SK-N-SH treated with all-trans-retinoic acid at 6 μM for 48 hours (cell line): ENCODE measurements around the gene ZFP92.

Experiments used
- ATAC-seq: fragments of 200-7000 bp; cut with Tn5 transposase; 3 replicates; pipeline ENCODE4 v1.9.1; 2020; ENCODE audit warnings: mild to moderate bottlenecking, moderate library complexity
- ARNTL ChIP-seq: fragments of 450-650 bp; formaldehyde crosslinking; IDR thresholded peaks from 2 replicates; pipeline ENCODE4 v1.5.0; 2020; ENCODE audit warnings: low read depth, mild to moderate bottlenecking, moderate library complexity, borderline replicate concordance
- BACH2 ChIP-seq: fragments of 250-450 bp; sonication (Bioruptor Pico); IDR thresholded peaks from 2 replicates; pipeline ENCODE4 v1.9.0; 2021; ENCODE audit warnings: mild to moderate bottlenecking, borderline replicate concordance
- CREB5 ChIP-seq: fragments of 250-450 bp; sonication (Bioruptor Pico); IDR thresholded peaks from 2 replicates; pipeline ENCODE4 v1.5.1; 2020; ENCODE audit warnings: low read depth, mild to moderate bottlenecking, moderate library complexity
- CSDC2 ChIP-seq: fragments of 250-450 bp; sonication (Bioruptor Pico); IDR thresholded peaks from 2 replicates; pipeline ENCODE4 v1.5.0; 2020; ENCODE audit warnings: mild to moderate bottlenecking, moderate library complexity
- CSRNP3 ChIP-seq: fragments of 250-450 bp; sonication (Bioruptor Pico); IDR thresholded peaks from 2 replicates; pipeline ENCODE4 v1.5.1; 2021; ENCODE audit warnings: mild to moderate bottlenecking, moderate library complexity
- GLIS3 ChIP-seq: fragments of 250-450 bp; sonication (Bioruptor Pico); IDR thresholded peaks from 2 replicates; pipeline ENCODE4 v1.5.0; 2020; ENCODE audit warnings: mild to moderate bottlenecking, moderate library complexity
- ISL1 ChIP-seq: fragments of 250-450 bp; sonication (Bioruptor Pico); IDR thresholded peaks from 2 replicates; pipeline ENCODE4 v2.1.2; 2022; ENCODE audit warnings: mild to moderate bottlenecking, moderate library complexity
- OSR1 ChIP-seq: fragments of 250-450 bp; sonication (Bioruptor Pico); IDR thresholded peaks from 2 replicates; pipeline ENCODE4 v1.8.0; 2022; ENCODE audit warnings: moderate library complexity, mild to moderate bottlenecking, inconsistent platforms
- PPARA ChIP-seq: fragments of 250-450 bp; sonication (Bioruptor Pico); IDR thresholded peaks from 2 replicates; pipeline ENCODE4 v1.5.0; 2020; ENCODE audit warnings: mild to moderate bottlenecking, borderline replicate concordance
- SNAI2 ChIP-seq: fragments of 250-450 bp; sonication (Bioruptor Pico); IDR thresholded peaks from 2 replicates; pipeline ENCODE4 v1.5.0; 2020; ENCODE audit warnings: mild to moderate bottlenecking, moderate library complexity
- TCF4 ChIP-seq: fragments of 250-450 bp; sonication (Bioruptor Pico); IDR thresholded peaks from 2 replicates; pipeline ENCODE4 v1.8.0; 2021; ENCODE audit warnings: mild to moderate bottlenecking, moderate library complexity, borderline replicate concordance
- TOX ChIP-seq: fragments of 250-450 bp; sonication (Bioruptor Pico); IDR thresholded peaks from 2 replicates; pipeline ENCODE4 v1.8.0; 2021; ENCODE audit warnings: mild to moderate bottlenecking, moderate library complexity, borderline replicate concordance
- ZC3H10 ChIP-seq: fragments of 250-450 bp; sonication (Bioruptor Pico); IDR thresholded peaks from 2 replicates; pipeline ENCODE4 v1.5.1; 2021; ENCODE audit warnings: mild to moderate bottlenecking, moderate library complexity
- ZFP3 ChIP-seq: fragments of 250-450 bp; sonication (Bioruptor Pico); IDR thresholded peaks from 2 replicates; pipeline ENCODE4 v1.5.0; 2020; ENCODE audit warnings: mild to moderate bottlenecking, moderate library complexity
- ZFP30 ChIP-seq: fragments of 450-650 bp; formaldehyde crosslinking; IDR thresholded peaks from 2 replicates; pipeline ENCODE4 v1.5.0; 2022; ENCODE audit warnings: mild to moderate bottlenecking, moderate library complexity
- ZNF70 ChIP-seq: fragments of 450-650 bp; formaldehyde crosslinking; IDR thresholded peaks from 2 replicates; pipeline ENCODE4 v1.5.0; 2020; ENCODE audit warnings: mild to moderate bottlenecking, moderate library complexity
- ZNF8 ChIP-seq: fragments of 450-650 bp; formaldehyde crosslinking; IDR thresholded peaks from 2 replicates; pipeline ENCODE4 v1.5.0; 2020; ENCODE audit warnings: mild to moderate bottlenecking, moderate library complexity
- TF ChIP-seq, protein P1 (sequence below): fragments of 250-450 bp; sonication (Bioruptor Pico); IDR thresholded peaks from 2 replicates; pipeline ENCODE4 v1.8.0; 2020; ENCODE audit warnings: mild to moderate bottlenecking, moderate library complexity, borderline replicate concordance
- TF ChIP-seq, protein P2 (sequence below): fragments of 250-450 bp; sonication (Bioruptor Pico); IDR thresholded peaks from 2 replicates; pipeline ENCODE4 v1.8.0; 2021; ENCODE audit warnings: low read depth, mild to moderate bottlenecking, moderate library complexity, borderline replicate concordance

Gene ZFP92

DNA sequence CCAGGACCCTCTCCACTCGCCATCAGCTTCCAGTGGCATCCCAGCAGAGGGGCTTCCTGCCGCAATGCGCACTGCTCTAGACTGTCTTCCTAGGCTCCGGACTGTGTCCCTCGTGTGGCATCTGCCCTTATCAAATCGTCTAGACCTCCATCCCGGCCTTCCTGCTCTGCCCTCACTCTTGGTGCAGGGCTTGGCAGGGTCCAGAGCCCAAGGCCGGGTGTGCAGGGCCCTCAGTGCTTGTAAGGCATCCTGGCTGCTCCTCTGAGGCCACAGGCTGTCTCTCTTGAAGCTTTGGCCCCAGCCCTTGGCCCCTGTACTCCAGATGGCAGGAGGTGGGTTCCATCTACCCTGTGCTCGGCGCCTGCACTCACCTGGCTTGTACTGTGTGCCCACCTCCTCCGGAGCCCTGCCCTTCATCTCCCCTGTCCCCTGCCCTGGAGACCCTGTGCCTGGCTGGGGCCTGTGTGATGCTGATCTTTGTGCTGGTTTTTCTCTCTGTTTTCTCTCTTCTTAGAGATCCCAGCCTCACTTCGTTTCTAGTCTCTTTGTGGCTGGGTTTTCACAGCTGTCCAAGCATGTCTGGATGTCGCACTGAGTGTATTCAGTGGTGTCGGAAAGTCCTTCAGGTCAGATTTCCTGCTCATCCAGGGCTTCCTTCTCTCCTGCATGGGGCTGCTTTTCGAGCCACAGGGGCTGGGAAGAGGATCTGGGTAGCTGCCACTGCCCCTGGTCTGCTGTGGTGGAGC is 38.3 kb downstream of the ZFP92 start:
- ATAC-seq: no peak

GRCh38 chrX:153450114-153450948 is 39.1 kb downstream of the ZFP92 start:
- ATAC-seq: no peak
- TF ChIP-seq CSRNP3 (CRISPR knock-in tag) (no peak), ZFP3 (CRISPR knock-in tag) (no peak), TCF4 (no peak), CSDC2 (CRISPR knock-in tag) (no peak), ARNTL (CRISPR knock-in tag) (no peak), TOX (no peak), GLIS3 (CRISPR knock-in tag) (no peak), ZC3H10 (CRISPR knock-in tag) (no peak), ZFP30 (CRISPR knock-in tag) (no peak), OSR1 (no peak), CREB5 (CRISPR knock-in tag) (no peak), ISL1 (CRISPR knock-in tag) (no peak), SNAI2 (CRISPR knock-in tag) (no peak), ZNF70 (CRISPR knock-in tag) (no peak)
- TF ChIP-seq, protein P1, sequence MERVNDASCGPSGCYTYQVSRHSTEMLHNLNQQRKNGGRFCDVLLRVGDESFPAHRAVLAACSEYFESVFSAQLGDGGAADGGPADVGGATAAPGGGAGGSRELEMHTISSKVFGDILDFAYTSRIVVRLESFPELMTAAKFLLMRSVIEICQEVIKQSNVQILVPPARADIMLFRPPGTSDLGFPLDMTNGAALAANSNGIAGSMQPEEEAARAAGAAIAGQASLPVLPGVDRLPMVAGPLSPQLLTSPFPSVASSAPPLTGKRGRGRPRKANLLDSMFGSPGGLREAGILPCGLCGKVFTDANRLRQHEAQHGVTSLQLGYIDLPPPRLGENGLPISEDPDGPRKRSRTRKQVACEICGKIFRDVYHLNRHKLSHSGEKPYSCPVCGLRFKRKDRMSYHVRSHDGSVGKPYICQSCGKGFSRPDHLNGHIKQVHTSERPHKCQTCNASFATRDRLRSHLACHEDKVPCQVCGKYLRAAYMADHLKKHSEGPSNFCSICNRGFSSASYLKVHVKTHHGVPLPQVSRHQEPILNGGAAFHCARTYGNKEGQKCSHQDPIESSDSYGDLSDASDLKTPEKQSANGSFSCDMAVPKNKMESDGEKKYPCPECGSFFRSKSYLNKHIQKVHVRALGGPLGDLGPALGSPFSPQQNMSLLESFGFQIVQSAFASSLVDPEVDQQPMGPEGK (CRISPR knock-in tag): no peak
- TF ChIP-seq, protein P2, sequence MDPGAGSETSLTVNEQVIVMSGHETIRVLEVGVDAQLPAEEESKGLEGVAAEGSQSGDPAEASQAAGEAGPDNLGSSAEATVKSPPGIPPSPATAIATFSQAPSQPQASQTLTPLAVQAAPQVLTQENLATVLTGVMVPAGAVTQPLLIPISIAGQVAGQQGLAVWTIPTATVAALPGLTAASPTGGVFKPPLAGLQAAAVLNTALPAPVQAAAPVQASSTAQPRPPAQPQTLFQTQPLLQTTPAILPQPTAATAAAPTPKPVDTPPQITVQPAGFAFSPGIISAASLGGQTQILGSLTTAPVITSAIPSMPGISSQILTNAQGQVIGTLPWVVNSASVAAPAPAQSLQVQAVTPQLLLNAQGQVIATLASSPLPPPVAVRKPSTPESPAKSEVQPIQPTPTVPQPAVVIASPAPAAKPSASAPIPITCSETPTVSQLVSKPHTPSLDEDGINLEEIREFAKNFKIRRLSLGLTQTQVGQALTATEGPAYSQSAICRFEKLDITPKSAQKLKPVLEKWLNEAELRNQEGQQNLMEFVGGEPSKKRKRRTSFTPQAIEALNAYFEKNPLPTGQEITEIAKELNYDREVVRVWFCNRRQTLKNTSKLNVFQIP (CRISPR knock-in tag): no peak

More for the DNA sequence above, 38.3 kb downstream of the ZFP92 start:
- TF ChIP-seq PPARA (CRISPR knock-in tag) (no peak), ZFP30 (CRISPR knock-in tag) (no peak), GLIS3 (CRISPR knock-in tag) (no peak), BACH2 (CRISPR knock-in tag) (no peak), CSRNP3 (CRISPR knock-in tag) (no peak), ZC3H10 (CRISPR knock-in tag) (no peak), ARNTL (CRISPR knock-in tag) (no peak), ZNF8 (CRISPR knock-in tag) (no peak), TCF4 (no peak)
- TF ChIP-seq, protein P2 (CRISPR knock-in tag): no peak
- TF ChIP-seq, protein P1 (CRISPR knock-in tag): no peak
